Measurements from ENCODE around the gene TXN. TPM values are rescaled to one million over a fixed set of nuclear protein-coding genes. Genes with fewer than 3 reads are reported as not detected.
A peak's percentile ranks its signal among the peaks of the same experiment; 100 is the strongest.

Gene TXN
- total RNA-seq, 6 experiments from 2014 or later: 125 to 287 (median 216) TPM

GRCh38 chr9:110257097-110257841 lies 962 bp upstream of the TXN start:
- Histone ChIP-seq H3K27ac (peak overlapping the region; percentile 89 to 96 (median 94)), H3K4me1 (peaks cover 0 to 40% (median 8%) of the 10 kb centered on the region in 4 donors), H3K36me3 (no peaks in the 10 kb centered on the region), H3K4me3 (peak overlapping the region; percentile 86 to 95 (median 89)), H3K27me3 (no peaks in the 10 kb centered on the region), H3K9me3 (no peaks in the 10 kb centered on the region)
- peak; percentile 29 to 54 (median 50) for DNase-seq
- intact Hi-C loops (cut with DNase I): no loop called here
- ATAC-seq: peak; percentile 3 to 8 (median 5)
- WGBS (ENCODE audit: insufficient coverage, low coverage, low lambda C conversion rate, missing lambda C conversion rate): 5% methylated on average over 11 of the region's 14 CpGs
- TF ChIP-seq POLR2A (IDR thresholded peaks at IDR 0.05) (no peak), CTCF (IDR thresholded peaks at IDR 0.05) (no peak)

GRCh38 chr9:110255463-110256379 lies 586 bp downstream of the TXN start:
- intact Hi-C loops (cut with DNase I): no loop called here
- Histone ChIP-seq H3K4me3 (peak overlapping the region; percentile 86 to 95 (median 89)), H3K9me3 (no peaks in the 10 kb centered on the region), H3K36me3 (no peaks in the 10 kb centered on the region), H3K27ac (peak overlapping the region; percentile 89 to 96 (median 94)), H3K4me1 (peaks cover 0 to 55% (median 8%) of the 10 kb centered on the region in 4 donors), H3K27me3 (no peaks in the 10 kb centered on the region)
- WGBS (ENCODE audit: insufficient coverage, low coverage, low lambda C conversion rate, missing lambda C conversion rate): 0% methylated on average over 8 of the region's 81 CpGs
- TF ChIP-seq POLR2A (IDR thresholded peaks at IDR 0.05) (peak; percentile 52), CTCF (IDR thresholded peaks at IDR 0.05) (no peak)
- peak; percentile 72 to 83 (median 82) for DNase-seq
- ATAC-seq: peak; percentile 49 to 63 (median 58)

- no peak for TF ChIP-seq CTCF (IDR thresholded peaks at IDR 0.05)
- TF ChIP-seq POLR2A (IDR thresholded peaks at IDR 0.05): no peak
- peaks cover 0 to 57% (median 8%) of the 10 kb centered on the region in 4 donors for H3K4me1 ChIP-seq
- DNase-seq (peak in 2 of 3 donors; percentile 27 to 59), ATAC-seq (peak in 1 of 4 donors; percentile 3)
- H3K9me3 ChIP-seq: no peaks in the 10 kb centered on the region
- peak overlapping the region; percentile 89 to 96 (median 94) for H3K27ac ChIP-seq
- H3K36me3 ChIP-seq: peaks cover 0 to 6% (median under 1%) of the 10 kb centered on the region in 4 donors
- peak overlapping the region; percentile 86 to 95 (median 89) for H3K4me3 ChIP-seq
- H3K27me3 ChIP-seq: no peaks in the 10 kb centered on the region
- intact Hi-C loops (cut with DNase I): no loop called here
- 2% methylated on average over 17 of the region's 17 CpGs for WGBS (ENCODE audit: insufficient coverage, low coverage, low lambda C conversion rate, missing lambda C conversion rate)
These were observed 1.3 kb downstream of the TXN start for GRCh38 chr9:110255034-110255462.

- DNase-seq (no peak), ATAC-seq (no peak)
- WGBS (ENCODE audit: insufficient coverage, low coverage, low lambda C conversion rate, missing lambda C conversion rate): 40% methylated on average over 2 of the region's 2 CpGs
- no peaks in the 10 kb centered on the region for H3K9me3 ChIP-seq
- peak overlapping the region; percentile 89 to 96 (median 94) for H3K27ac ChIP-seq
- intact Hi-C loops (cut with DNase I): no loop called here
- H3K4me3 ChIP-seq: peak overlapping the region; percentile 86 to 95 (median 89)
- TF ChIP-seq CTCF (IDR thresholded peaks at IDR 0.05) (no peak), POLR2A (IDR thresholded peaks at IDR 0.05) (no peak)
- H3K4me1 ChIP-seq: peaks cover 0 to 57% (median 8%) of the 10 kb centered on the region in 4 donors
- H3K36me3 ChIP-seq: peaks cover 0 to 8% (median 2%) of the 10 kb centered on the region in 4 donors
- H3K27me3 ChIP-seq: no peaks in the 10 kb centered on the region
These were observed 1.8 kb downstream of the TXN start for GRCh38 chr9:110254500-110254899.
